SU-DHL-6 (cell line): ENCODE results near the gene NID2.

Experiments used
- CTCF ChIP-seq: fragments of 200-600 bp; sonication (generic); IDR thresholded peaks from one replicate; pipeline ENCODE4 v1.5.1; 2017; ENCODE audit warnings: antibody characterized with exemption, mild to moderate bottlenecking, low read length, moderate library complexity; ENCODE audit not compliant: insufficient read depth, poor library complexity, severe bottlenecking
- EZH2phosphoT487 ChIP-seq: fragments of 200-600 bp; sonication (generic), shearing (Covaris generic); conservative IDR thresholded peaks from 2 replicates; pipeline ENCODE4 v1.6.1; 2018; ENCODE audit warnings: mild to moderate bottlenecking, antibody characterized with exemption, low read length, moderate library complexity, mixed read lengths

- TF ChIP-seq CTCF (no peak), EZH2phosphoT487 (no peak)
Observed at GRCh38 chr14:52076334-52076733, 7.5 kb upstream of the NID2 start.
